CD4-positive, alpha-beta T cell (primary cell): ENCODE results near the gene XYLT1. TPM values are rescaled to one million over a fixed set of nuclear protein-coding genes. Genes with fewer than 3 reads are reported as not detected.

Experiments used
- ATAC-seq: fragments of 200-7000 bp; cut with Tn5 transposase; one replicate; pipeline ENCODE4 v1.10.0; 2022; ENCODE audit warnings: mild to moderate bottlenecking; ENCODE audit not compliant: poor library complexity
- CTCF ChIA-PET: fragments of 350-600 bp; sonication (Branson Sonifier 250); formaldehyde crosslinking; loops from one replicate; lab custom pipeline; 2021; ENCODE audit warnings: antibody characterized with exemption, inconsistent platforms; lab: Charles Lee
- POLR2A ChIA-PET: fragments of 350-600 bp; sonication (Branson Sonifier 250); formaldehyde crosslinking; loops from one replicate; lab custom pipeline; 2021; ENCODE audit warnings: antibody characterized with exemption, inconsistent platforms; lab: Charles Lee
- DNase-seq, 14 experiments: peaks; one replicate each; pipeline ENCODE4 v3.0.0-alpha.2; 2013 to 2020; ENCODE audit warnings: mixed read lengths in 2 of 14
- H3K27ac ChIP-seq, 2 donors: one replicate each; pipeline versions ENCODE4 v1.5.1 to v1.7.0; 2013; ENCODE audit warnings: low read length in 2 of 2, low read depth in 1 of 2, mild to moderate bottlenecking in 1 of 2
- H3K27me3 ChIP-seq, 2 experiments: 1 replicate in 1 of 2; 2 replicates in 1 of 2; pipeline versions ENCODE4 v1.6.1 to v1.7.0; 2013; ENCODE audit warnings: low read length in 2 of 2, control low read depth in 1 of 2, mild to moderate bottlenecking in 1 of 2, moderate library complexity in 1 of 2; ENCODE audit not compliant: insufficient read depth in 2 of 2, control insufficient read depth in 1 of 2
- H3K36me3 ChIP-seq: one replicate; pipeline ENCODE4 v1.6.1; 2013; ENCODE audit warnings: low read length, control low read depth; ENCODE audit not compliant: insufficient read depth
- H3K4me1 ChIP-seq: one replicate; pipeline ENCODE4 v1.6.1; 2013; ENCODE audit warnings: low read length, control low read depth; ENCODE audit not compliant: insufficient read depth
- H3K4me3 ChIP-seq: one replicate; pipeline ENCODE4 v1.5.1; 2013; ENCODE audit warnings: mild to moderate bottlenecking, low read length, moderate library complexity
- H3K9me3 ChIP-seq, 2 experiments: 1 replicate in 1 of 2; 2 replicates in 1 of 2; pipeline versions ENCODE4 v1.6.1 to v1.7.0; 2013; ENCODE audit warnings: low read length in 2 of 2, mild to moderate bottlenecking in 2 of 2, control low read depth in 1 of 2, moderate library complexity in 1 of 2; ENCODE audit not compliant: control insufficient read depth in 1 of 2, insufficient read depth in 1 of 2
- H3K27ac Mint-ChIP-seq: one replicate; pipeline ENCODE4 v1.8.0; 2020; ENCODE audit warnings: mixed read lengths
- H3K27me3 Mint-ChIP-seq: one replicate; pipeline ENCODE4 v1.8.0; 2021; ENCODE audit warnings: mixed read lengths
- H3K36me3 Mint-ChIP-seq: one replicate; pipeline ENCODE4 v1.8.0; 2021; ENCODE audit warnings: low read depth, mixed read lengths
- H3K4me1 Mint-ChIP-seq: one replicate; pipeline ENCODE4 v1.8.0; 2021; ENCODE audit warnings: low read depth, mixed read lengths
- H3K4me3 Mint-ChIP-seq: one replicate; pipeline ENCODE4 v1.8.0; 2020; ENCODE audit warnings: mild to moderate bottlenecking, mixed read lengths
- H3K9me3 Mint-ChIP-seq: one replicate; pipeline ENCODE4 v1.8.0; 2020; ENCODE audit warnings: mixed read lengths
- CTCF ChIP-seq: fragments of 200-600 bp; IDR thresholded peaks from one replicate; pipeline ENCODE4 v1.8.0; 2022; ENCODE audit warnings: antibody characterized with exemption, mild to moderate bottlenecking
- intact Hi-C, 2 experiments: fragments of 100-400 bp; cut with DNase I in 1 of 2; cut with micrococcal nuclease in 1 of 2; formaldehyde crosslinking; loops; one replicate each; pipeline versions ENCODE4 v1.15.1 to v1.9.0; 2023 to 2025; cut with DNase I, micrococcal nuclease
- total RNA-seq, 174 experiments: library from RNA in 2 of 174; stranded (reverse) in 2 of 174; gene quantifications; one replicate each; pipeline ENCODE4 v1.2.3 and lab custom pipeline; 2021 to 2026

Gene XYLT1
- total RNA-seq, 2 experiments from 2014 or later = 26.0 to 27.1 TPM

- H3K27me3 ChIP-seq = no peaks in the 10 kb centered on the region
- H3K4me1 ChIP-seq = peaks cover 14% of the 10 kb centered on the region
- no peak for ATAC-seq
- H3K27ac ChIP-seq = no peak overlapping the region
- ChIA-PET POLR2A (interaction anchor here (1.0 to 1.3 kb wide), 2 partner anchors 85 to 108 kb away, joined by 3 to 4 read pairs; no protein-coding TSS in a partner anchor), CTCF (interaction anchor here (0.6 to 1.0 kb wide), 2 partner anchors 50 to 556 kb away, joined by 3 read pairs; no protein-coding TSS in a partner anchor)
- peaks cover 28% of the 10 kb centered on the region for H3K36me3 Mint-ChIP-seq
- DNase-seq = peak in 1 of 14 experiments; percentile 24
- no peak for TF ChIP-seq CTCF
- intact Hi-C loops = no loop called here
- no peak overlapping the region for H3K4me3 ChIP-seq
- no peaks in the 10 kb centered on the region for H3K9me3 Mint-ChIP-seq
- H3K4me1 Mint-ChIP-seq = peaks cover 32% of the 10 kb centered on the region
- no peaks in the 10 kb centered on the region for H3K9me3 ChIP-seq
- peaks cover 8% of the 10 kb centered on the region for H3K36me3 ChIP-seq
- H3K27ac Mint-ChIP-seq = peak overlapping the region; percentile 16
- H3K4me3 Mint-ChIP-seq = no peak overlapping the region
- H3K27me3 Mint-ChIP-seq = no peaks in the 10 kb centered on the region
These were observed 209.4 kb downstream of the XYLT1 start for GRCh38 chr16:17261197-17261858.

- no peak for DNase-seq
- H3K9me3 ChIP-seq = no peaks in the 10 kb centered on the region
- no peak for TF ChIP-seq CTCF
- H3K27ac Mint-ChIP-seq = no peak overlapping the region
- peaks cover 26% of the 10 kb centered on the region for H3K4me1 Mint-ChIP-seq
- peaks cover 14% of the 10 kb centered on the region for H3K4me1 ChIP-seq
- H3K27me3 Mint-ChIP-seq = no peaks in the 10 kb centered on the region
- CTCF ChIA-PET = no interaction called here
- H3K4me3 ChIP-seq = no peak overlapping the region
- POLR2A ChIA-PET = interaction anchor here (1.3 kb wide), 1 partner anchor 109 kb away, joined by 4 read pairs; no protein-coding TSS in a partner anchor
- peaks cover 32% of the 10 kb centered on the region for H3K36me3 Mint-ChIP-seq
- no peak overlapping the region for H3K4me3 Mint-ChIP-seq
- no peaks in the 10 kb centered on the region for H3K27me3 ChIP-seq
- no peak for ATAC-seq
- H3K27ac ChIP-seq = no peak overlapping the region
- intact Hi-C loops = no loop called here
- H3K9me3 Mint-ChIP-seq = no peaks in the 10 kb centered on the region
- peaks cover 8% of the 10 kb centered on the region for H3K36me3 ChIP-seq
These were observed 210.4 kb downstream of the XYLT1 start for GRCh38 chr16:17260276-17260849.

- POLR2A ChIA-PET = no interaction called here
These were observed 210.9 kb downstream of the XYLT1 start for GRCh38 chr16:17259751-17260270.

More at GRCh38 chr16:17259751-17260270, 210.9 kb downstream of the XYLT1 start:
- intact Hi-C loops = no loop called here
- H3K27ac ChIP-seq = no peak overlapping the region
- H3K27me3 ChIP-seq = no peaks in the 10 kb centered on the region
- ATAC-seq (no peak), DNase-seq (no peak)
- Mint-ChIP-seq H3K27ac (no peak overlapping the region), H3K4me1 (peaks cover 22% of the 10 kb centered on the region), H3K27me3 (no peaks in the 10 kb centered on the region), H3K9me3 (no peaks in the 10 kb centered on the region), H3K36me3 (peaks cover 32% of the 10 kb centered on the region), H3K4me3 (no peak overlapping the region)
- H3K4me1 ChIP-seq = peaks cover 14% of the 10 kb centered on the region
- no peaks in the 10 kb centered on the region for H3K9me3 ChIP-seq
- CTCF ChIA-PET = no interaction called here
- TF ChIP-seq CTCF = no peak
- H3K4me3 ChIP-seq = no peak overlapping the region
- H3K36me3 ChIP-seq = peaks cover 8% of the 10 kb centered on the region
